H1 (cell line): ENCODE measurements around the gene IL12RB2. TPM values are rescaled to one million over a fixed set of nuclear protein-coding genes. Genes with fewer than 3 reads are reported as not detected.

ENCODE experiments used
- BCL11A ChIP-seq, 2 experiments: IDR thresholded peaks; one replicate each; pipeline ENCODE4 v1.6.1; 2011; ENCODE audit warnings: low read depth in 2 of 2, low read length in 2 of 2, mild to moderate bottlenecking in 2 of 2
- EP300 ChIP-seq, 2 experiments: IDR thresholded peaks; 1 replicate in 1 of 2; 2 replicates in 1 of 2; pipeline ENCODE4 v1.6.1; 2011 to 2012; ENCODE audit warnings: low read depth in 2 of 2, low read length in 2 of 2, mild to moderate bottlenecking in 2 of 2, borderline replicate concordance in 1 of 2, inconsistent platforms in 1 of 2, moderate library complexity in 1 of 2
- GABPA ChIP-seq: IDR thresholded peaks from 2 replicates; pipeline ENCODE4 v1.6.1; 2011; ENCODE audit warnings: mild to moderate bottlenecking, low read length, moderate library complexity, borderline replicate concordance; ENCODE audit not compliant: insufficient read depth
- SP4 ChIP-seq: IDR thresholded peaks from 2 replicates; pipeline ENCODE4 v1.6.1; 2012; ENCODE audit warnings: low read length, inconsistent platforms
- TEAD4 ChIP-seq: IDR thresholded peaks from 2 replicates; pipeline ENCODE4 v1.6.1; 2012; ENCODE audit warnings: low read depth, low read length, inconsistent platforms, mixed read lengths
- polyA plus RNA-seq, 7 experiments: library from polyadenylated mRNA; depleted of rRNA in 3 of 7; stranded (reverse) in 5 of 7; unstranded in 2 of 7; fragments of >200 nt in 5 of 7; fragments of 200-250 nt in 2 of 7; gene quantifications; 1 replicate in 5 of 7; 2 replicates in 1 of 7; 4 replicates in 1 of 7; pipeline versions ENCODE4 v1.2.1 to v1.2.3, GENCODE V29; 2011 to 2013; ENCODE audit warnings: missing spikeins in 2 of 7, mixed read lengths in 2 of 7
- total RNA-seq: library from RNA; stranded (reverse); fragmentation: NEBNext Ultra II Directional; extraction: Animal tissue kit (Norgen Biotek cat#: 25700); gene quantifications from 2 replicates; pipeline ENCODE4 v1.2.1, GENCODE V29; 2021

The IL12RB2 gene
- total and polyA plus RNA-seq, 2 of the 8 experiments (the other 6 are each of a cell fraction or from before 2014, with no cell fraction given): 1.4 TPM

DNA sequence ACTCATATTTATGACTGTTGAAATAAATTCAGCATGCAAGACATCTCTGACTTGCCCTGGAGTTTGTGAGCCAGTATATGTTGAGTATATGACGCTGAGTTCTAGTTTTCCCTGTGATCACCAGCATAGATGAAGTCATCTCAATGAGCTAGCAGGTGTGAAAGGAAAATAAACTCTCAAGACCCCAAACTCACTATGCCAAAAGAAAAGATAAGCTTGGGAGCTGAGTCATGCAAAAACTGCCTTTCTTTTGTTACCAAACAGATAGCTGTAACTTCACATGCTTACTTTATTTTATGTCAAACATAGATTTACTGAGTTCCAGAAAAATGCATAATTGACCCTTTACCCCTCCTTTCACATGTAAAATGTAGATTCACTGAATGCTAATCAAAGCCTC, 69.6 kb downstream of the IL12RB2 start (continued):
- TF ChIP-seq GABPA: no peak
- TF ChIP-seq SP4: no peak
- no peak for TF ChIP-seq EP300 (IDR thresholded peaks at IDR 0.05; ENCODE audit: borderline replicate concordance in 1 of 2, low read depth in 2 of 2, low read length in 2 of 2)
- no peak for TF ChIP-seq BCL11A (IDR thresholded peaks at IDR 0.05; ENCODE audit: low read depth in 2 of 2, low read length in 2 of 2)
- TF ChIP-seq TEAD4: no peak
